ENCODE measurements around the gene CAMKMT.

The CAMKMT gene

GRCh38 chr2:44686561-44686960 is 324.8 kb downstream of the CAMKMT start:
- Histone ChIP-seq H3K36me3 (replicated peaks) (no peaks in the 10 kb centered on the region), H3K27me3 (replicated peaks) (no peaks in the 10 kb centered on the region), H3K4me3 (ENCODE audit: low read depth, low read length) (no peak overlapping the region), H3K27ac (no peak overlapping the region)
- TF ChIP-seq CTCF (IDR thresholded peaks at IDR 0.05; ENCODE audit: low read depth, low read length, missing control alignments), result no peak
- peak; percentile 63 for DNase-seq
- in situ Hi-C loops (cut with HindIII; ENCODE audit: low pct_ligation_motif_present, low sequenced_read_pairs), result no loop called here

GRCh38 chr2:44687686-44688455 is 326.1 kb downstream of the CAMKMT start:
- Histone ChIP-seq H3K27ac (no peak overlapping the region), H3K36me3 (replicated peaks) (no peaks in the 10 kb centered on the region), H3K4me3 (ENCODE audit: low read depth, low read length) (no peak overlapping the region), H3K27me3 (replicated peaks) (no peaks in the 10 kb centered on the region)
- no peak for DNase-seq
- TF ChIP-seq CTCF (IDR thresholded peaks at IDR 0.05; ENCODE audit: low read depth, low read length, missing control alignments), result no peak
- in situ Hi-C loops (cut with HindIII; ENCODE audit: low pct_ligation_motif_present, low sequenced_read_pairs), result no loop called here

- no peak overlapping the region for H3K27ac ChIP-seq
Measured at GRCh38 chr2:44688456-44689124, 326.8 kb downstream of the CAMKMT start.

GRCh38 chr2:44689516-44689915 is 327.8 kb downstream of the CAMKMT start:
- in situ Hi-C loops (cut with HindIII; ENCODE audit: low pct_ligation_motif_present, low sequenced_read_pairs), result no loop called here
- TF ChIP-seq CTCF (IDR thresholded peaks at IDR 0.05; ENCODE audit: low read depth, low read length, missing control alignments), result no peak

More at GRCh38 chr2:44688456-44689124, 326.8 kb downstream of the CAMKMT start:
- DNase-seq, result no peak
- no peak for TF ChIP-seq CTCF (IDR thresholded peaks at IDR 0.05; ENCODE audit: low read depth, low read length, missing control alignments)
- in situ Hi-C loops (cut with HindIII; ENCODE audit: low pct_ligation_motif_present, low sequenced_read_pairs), result no loop called here
- no peaks in the 10 kb centered on the region for H3K27me3 ChIP-seq (replicated peaks)
- H3K4me3 ChIP-seq (ENCODE audit: low read depth, low read length), result no peak overlapping the region
- no peaks in the 10 kb centered on the region for H3K36me3 ChIP-seq (replicated peaks)

GRCh38 chr2:44691174-44691785 is 329.5 kb downstream of the CAMKMT start:
- no peak overlapping the region for H3K4me3 ChIP-seq (ENCODE audit: low read depth, low read length)
- DNase-seq, result no peak
- no peaks in the 10 kb centered on the region for H3K36me3 ChIP-seq (replicated peaks)
- no peaks in the 10 kb centered on the region for H3K27me3 ChIP-seq (replicated peaks)
- in situ Hi-C loops (cut with HindIII; ENCODE audit: low pct_ligation_motif_present, low sequenced_read_pairs), result no loop called here
- no peak overlapping the region for H3K27ac ChIP-seq
- TF ChIP-seq CTCF (IDR thresholded peaks at IDR 0.05; ENCODE audit: low read depth, low read length, missing control alignments), result no peak

More at GRCh38 chr2:44689516-44689915, 327.8 kb downstream of the CAMKMT start:
- H3K27ac ChIP-seq, result no peak overlapping the region
- no peak for DNase-seq
- H3K4me3 ChIP-seq (ENCODE audit: low read depth, low read length), result no peak overlapping the region
- no peaks in the 10 kb centered on the region for H3K36me3 ChIP-seq (replicated peaks)
- H3K27me3 ChIP-seq (replicated peaks), result no peaks in the 10 kb centered on the region

Measured in brain microvascular endothelial cell (primary cell).